Natural killer cell (primary cell): Measurements from ENCODE around the gene FCN2. TPM values are rescaled to one million over a fixed set of nuclear protein-coding genes. Genes with fewer than 3 reads are reported as not detected.

ENCODE experiments used
- ATAC-seq, 3 donors: fragments of 150-1000 bp in 2 of 3; fragments of 200-7000 bp in 1 of 3; cut with Tn5 transposase; 1 replicate in 1 of 3; 2 replicates in 2 of 3; pipeline ENCODE4 v1.10.0; 2021; ENCODE audit warnings: mild to moderate bottlenecking in 2 of 3, moderate library complexity in 2 of 3
- DNase-seq, 2 donors: peaks; one replicate each; pipeline versions ENCODE4 v3.0.0 to v3.0.0-alpha.2; 2013 to 2021; ENCODE audit warnings: mixed read lengths in 1 of 2
- H3K27ac ChIP-seq: one replicate; pipeline ENCODE4 v1.5.1; 2013; ENCODE audit warnings: mild to moderate bottlenecking, low read length
- H3K27me3 ChIP-seq: one replicate; pipeline ENCODE4 v1.6.1; 2013; ENCODE audit warnings: low read length; ENCODE audit not compliant: control insufficient read depth, insufficient read depth
- H3K36me3 ChIP-seq: one replicate; pipeline ENCODE4 v1.6.1; 2013; ENCODE audit warnings: low read length; ENCODE audit not compliant: control insufficient read depth, insufficient read depth
- H3K4me1 ChIP-seq: one replicate; pipeline ENCODE4 v1.6.1; 2013; ENCODE audit warnings: low read length; ENCODE audit not compliant: control insufficient read depth, insufficient read depth
- H3K4me3 ChIP-seq: one replicate; pipeline ENCODE4 v1.5.1; 2013; ENCODE audit warnings: low read length
- H3K9me3 ChIP-seq: one replicate; pipeline ENCODE4 v1.6.1; 2013; ENCODE audit warnings: low read length; ENCODE audit not compliant: control insufficient read depth, insufficient read depth
- H3K27ac Mint-ChIP-seq, 2 donors: one replicate each; pipeline ENCODE4 v1.8.0; 2022; ENCODE audit warnings: mild to moderate bottlenecking in 2 of 2, mixed read lengths in 2 of 2, moderate library complexity in 1 of 2
- H3K27me3 Mint-ChIP-seq, 2 donors: one replicate each; pipeline ENCODE4 v1.8.0; 2022; ENCODE audit warnings: low read depth in 2 of 2, mixed read lengths in 2 of 2
- H3K36me3 Mint-ChIP-seq: one replicate; pipeline ENCODE4 v1.8.0; 2022; ENCODE audit warnings: mixed read lengths
- H3K4me1 Mint-ChIP-seq, 2 donors: one replicate each; pipeline ENCODE4 v1.8.0; 2022; ENCODE audit warnings: mixed read lengths in 2 of 2
- H3K4me3 Mint-ChIP-seq: one replicate; pipeline ENCODE4 v1.8.0; 2022; ENCODE audit warnings: mild to moderate bottlenecking, moderate library complexity, mixed read lengths
- H3K9me3 Mint-ChIP-seq, 2 donors: one replicate each; pipeline ENCODE4 v1.8.0; 2022; ENCODE audit warnings: mixed read lengths in 2 of 2
- CTCF ChIP-seq: fragments of 200-600 bp; IDR thresholded peaks from one replicate; pipeline ENCODE4 v1.8.0; 2022; ENCODE audit warnings: antibody characterized with exemption
- WGBS: methylation state at CpG from one replicate; pipeline ENCODE4 v1.1.7; 2013; ENCODE audit warnings: missing lambda C conversion rate; ENCODE audit not compliant: insufficient coverage; 5-methylcytosine and 5-hydroxymethylcytosine counted together
- intact Hi-C: fragments of 100-400 bp; cut with micrococcal nuclease; formaldehyde crosslinking; loops from one replicate; pipeline ENCODE4 v1.14.2; 2022
- total RNA-seq, 4 donors: library from RNA; stranded (reverse); fragments of 120-200 nt in 1 of 4; gene quantifications; one replicate each; pipeline versions ENCODE4 v1.2.3 to v1.2.4, GENCODE V29; 2013 to 2022

FCN2 gene
- total RNA-seq, 3 donors from 2014 or later (not counting 1 experiment from before 2014, with no cell fraction given): not detected

GRCh38 chr9:134870746-134871662, 9.6 kb upstream of the FCN2 start:
- H3K4me3 Mint-ChIP-seq: no peak overlapping the region
- 83% methylated on average over 30 of the region's 30 CpGs for WGBS
- H3K27ac ChIP-seq: no peak overlapping the region
- H3K9me3 Mint-ChIP-seq: no peaks in the 10 kb centered on the region
- H3K9me3 ChIP-seq: no peaks in the 10 kb centered on the region
- H3K27ac Mint-ChIP-seq: no peak overlapping the region
- H3K4me3 ChIP-seq: no peak overlapping the region
- H3K27me3 ChIP-seq: no peaks in the 10 kb centered on the region
- no peaks in the 10 kb centered on the region for H3K27me3 Mint-ChIP-seq
- ATAC-seq (no peak), DNase-seq (no peak)
- H3K4me1 Mint-ChIP-seq: no peaks in the 10 kb centered on the region
- no peaks in the 10 kb centered on the region for H3K4me1 ChIP-seq
- no peaks in the 10 kb centered on the region for H3K36me3 ChIP-seq
- intact Hi-C loops: no loop called here
- TF ChIP-seq CTCF: no peak
- no peaks in the 10 kb centered on the region for H3K36me3 Mint-ChIP-seq

DNA sequence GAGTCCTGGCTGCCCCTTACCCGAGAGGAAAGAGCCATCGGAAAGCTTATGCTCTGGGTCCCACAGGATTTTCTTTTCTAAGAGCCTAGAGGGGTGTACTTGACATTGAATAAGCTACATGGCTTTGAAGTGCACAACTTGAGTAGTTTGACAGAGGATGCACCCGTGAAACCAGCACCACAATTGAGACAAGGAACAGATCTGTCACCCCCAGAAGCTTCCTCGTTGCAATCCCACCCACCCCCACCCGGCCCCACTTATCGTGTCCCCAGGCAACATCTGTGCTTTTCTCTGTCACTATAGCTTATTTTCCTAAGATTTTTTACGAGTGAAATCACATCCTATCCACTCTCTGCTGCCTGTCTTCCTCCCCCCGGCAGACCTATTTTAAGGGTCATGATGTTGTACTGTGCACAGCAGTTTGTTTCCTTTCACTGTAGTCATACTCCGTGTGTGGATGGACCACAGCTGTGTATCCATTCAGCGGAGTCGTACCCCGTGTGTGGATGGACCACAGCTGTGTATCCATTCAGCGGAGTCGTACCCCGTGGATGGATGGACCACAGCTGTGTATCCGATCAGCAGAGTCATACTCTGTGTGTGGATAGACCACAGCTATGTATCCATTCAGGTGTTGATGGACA, 8.8 kb upstream of the FCN2 start:
- Histone ChIP-seq H3K27ac (no peak overlapping the region), H3K9me3 (no peaks in the 10 kb centered on the region), H3K4me3 (no peak overlapping the region), H3K27me3 (no peaks in the 10 kb centered on the region), H3K4me1 (no peaks in the 10 kb centered on the region), H3K36me3 (no peaks in the 10 kb centered on the region)
- H3K4me3 Mint-ChIP-seq: no peak overlapping the region
- no peaks in the 10 kb centered on the region for H3K4me1 Mint-ChIP-seq
- WGBS: 84% methylated on average over 16 of the region's 16 CpGs
- H3K27me3 Mint-ChIP-seq: peaks cover 0 to 2% of the 10 kb centered on the region in 2 donors
- H3K27ac Mint-ChIP-seq: no peak overlapping the region
- intact Hi-C loops: no loop called here
- no peak for DNase-seq
- peak in 1 of 3 donors; percentile 41 for ATAC-seq
- no peak for TF ChIP-seq CTCF
- H3K9me3 Mint-ChIP-seq: no peaks in the 10 kb centered on the region
- no peaks in the 10 kb centered on the region for H3K36me3 Mint-ChIP-seq

GRCh38 chr9:134872482-134873231, 8.0 kb upstream of the FCN2 start:
- intact Hi-C loops: no loop called here
- no peak for ATAC-seq

More at GRCh38 chr9:134872482-134873231, 8.0 kb upstream of the FCN2 start:
- H3K36me3 ChIP-seq: no peaks in the 10 kb centered on the region
- no peak for DNase-seq
- no peak for TF ChIP-seq CTCF
- H3K27me3 ChIP-seq: no peaks in the 10 kb centered on the region
- Mint-ChIP-seq H3K4me1 (no peaks in the 10 kb centered on the region), H3K4me3 (no peak overlapping the region), H3K27ac (no peak overlapping the region), H3K27me3 (peaks cover 2 to 10% of the 10 kb centered on the region in 2 donors), H3K9me3 (no peaks in the 10 kb centered on the region), H3K36me3 (no peaks in the 10 kb centered on the region)
- H3K9me3 ChIP-seq: no peaks in the 10 kb centered on the region
- no peak overlapping the region for H3K4me3 ChIP-seq
- no peaks in the 10 kb centered on the region for H3K4me1 ChIP-seq
- no peak overlapping the region for H3K27ac ChIP-seq
- WGBS: 82% methylated on average over 23 of the region's 24 CpGs
